Activated CD8-positive, alpha-beta memory T cell treated with anti-CD3 and anti-CD28 coated beads, Interleukin-2, amount 50 U/mL, for 1 hour (primary cell): ENCODE data around the gene TAS1R1.

Experiments
- DNase-seq: peaks from one replicate; pipeline ENCODE4 v3.0.0-alpha.2; 2020; ENCODE audit errors: extremely low read depth

The TAS1R1 gene

DNA sequence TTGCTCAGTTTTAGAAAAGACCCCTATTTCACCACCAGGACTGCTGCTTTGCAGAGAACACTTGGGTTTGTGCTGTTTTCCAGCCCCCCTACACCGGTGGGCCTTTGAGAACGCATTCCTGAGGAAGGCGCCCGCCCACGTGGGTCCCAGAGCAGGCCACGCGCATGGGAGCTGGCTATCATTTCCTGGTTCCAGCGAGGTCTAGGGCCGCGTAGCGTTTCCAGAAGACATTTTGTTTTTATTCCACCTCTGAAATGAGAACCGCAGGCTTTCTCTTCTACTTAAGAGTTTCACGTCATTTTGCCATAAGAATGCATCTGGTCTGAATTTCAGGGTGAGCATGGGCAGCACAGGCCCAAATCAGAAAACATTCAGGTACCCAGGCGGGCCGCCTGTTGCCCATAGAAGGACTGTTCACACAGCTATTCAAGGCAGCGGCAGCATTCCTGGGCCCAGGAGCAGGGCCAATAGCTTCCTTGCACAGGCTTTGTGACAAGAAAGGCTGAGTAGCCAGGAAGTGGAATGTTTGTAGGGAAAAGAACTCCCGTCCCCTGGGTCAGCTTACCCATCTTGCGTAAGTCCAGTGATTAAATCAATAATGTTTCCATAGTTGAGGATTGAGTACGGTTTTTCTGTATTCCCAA, 48.9 kb downstream of the TAS1R1 start:
- no peak for DNase-seq

DNA sequence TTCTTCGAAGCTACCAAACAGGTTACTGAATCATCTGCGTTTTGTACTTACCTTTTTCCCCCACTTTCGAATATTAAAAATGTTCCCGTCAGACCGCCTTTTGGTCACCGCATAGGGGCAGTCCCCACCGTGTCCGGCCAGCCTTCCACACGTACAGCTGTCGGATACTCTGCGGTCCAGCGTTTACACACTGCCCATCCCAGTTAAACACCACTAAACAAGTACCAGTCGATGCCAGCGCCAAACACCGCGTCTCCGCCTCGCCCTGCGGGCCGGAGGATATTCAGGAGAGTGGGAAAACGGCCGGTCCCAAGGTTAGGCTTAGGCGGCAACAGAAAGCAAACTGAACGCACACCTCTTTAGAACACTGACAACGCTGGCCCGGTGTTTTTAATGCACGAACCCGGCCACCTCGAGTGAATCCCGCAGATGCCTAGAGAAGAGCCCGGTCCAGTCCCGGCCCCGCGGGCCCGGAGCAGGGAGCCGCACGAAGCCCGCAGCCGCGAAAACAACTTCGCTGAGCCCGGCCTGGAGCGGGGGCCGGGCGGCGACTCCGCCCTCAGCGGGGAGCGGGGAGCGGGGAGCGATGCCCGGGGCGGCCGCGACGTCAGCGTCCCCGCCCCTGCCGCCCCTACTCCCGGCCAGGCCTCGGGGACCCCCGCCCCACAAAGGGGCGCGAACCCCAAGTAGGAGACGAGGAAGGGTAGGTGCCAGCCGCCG, 57.7 kb downstream of the TAS1R1 start:
- DNase-seq, result no peak

DNA sequence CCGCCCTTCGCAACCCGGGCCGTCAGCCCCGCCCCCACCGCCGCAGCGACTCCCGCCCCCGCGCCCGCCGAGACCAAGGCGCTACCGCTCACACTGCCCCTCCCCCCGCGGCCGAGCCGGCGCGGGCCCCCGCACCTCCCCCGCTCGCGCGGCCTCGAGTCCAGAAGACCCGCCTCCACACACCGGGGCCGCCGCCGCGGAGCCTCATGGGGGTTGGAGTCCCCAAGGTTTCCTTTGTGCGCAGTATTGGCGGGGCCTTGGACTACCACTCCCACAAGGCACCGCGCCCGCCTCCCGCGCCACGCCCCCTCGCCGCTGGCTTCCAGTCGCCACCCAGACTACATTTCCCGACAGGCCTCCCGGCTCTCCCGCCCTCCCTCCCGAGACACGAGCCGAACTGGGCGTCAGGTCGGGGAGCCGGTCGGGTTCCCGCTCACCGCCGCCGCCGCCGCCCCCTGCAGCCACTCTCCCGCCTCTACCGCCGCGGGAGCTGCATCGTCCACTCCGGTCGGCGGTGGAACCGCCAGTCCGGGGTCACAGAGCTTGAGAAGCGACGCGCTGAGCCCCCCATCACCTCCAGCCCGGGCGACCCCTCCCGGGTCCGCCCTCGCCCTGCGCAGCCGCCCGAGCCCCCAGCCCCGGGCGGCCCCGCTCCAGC, 58.4 kb downstream of the TAS1R1 start, which contains the start of gene PHF13:
Gene PHF13, plus strand, starts transcription at position 371 of the 658 bp plus-strand sequence. CDS start 336 bp downstream, outside the sequence.
- peak; percentile 96 for DNase-seq

DNA sequence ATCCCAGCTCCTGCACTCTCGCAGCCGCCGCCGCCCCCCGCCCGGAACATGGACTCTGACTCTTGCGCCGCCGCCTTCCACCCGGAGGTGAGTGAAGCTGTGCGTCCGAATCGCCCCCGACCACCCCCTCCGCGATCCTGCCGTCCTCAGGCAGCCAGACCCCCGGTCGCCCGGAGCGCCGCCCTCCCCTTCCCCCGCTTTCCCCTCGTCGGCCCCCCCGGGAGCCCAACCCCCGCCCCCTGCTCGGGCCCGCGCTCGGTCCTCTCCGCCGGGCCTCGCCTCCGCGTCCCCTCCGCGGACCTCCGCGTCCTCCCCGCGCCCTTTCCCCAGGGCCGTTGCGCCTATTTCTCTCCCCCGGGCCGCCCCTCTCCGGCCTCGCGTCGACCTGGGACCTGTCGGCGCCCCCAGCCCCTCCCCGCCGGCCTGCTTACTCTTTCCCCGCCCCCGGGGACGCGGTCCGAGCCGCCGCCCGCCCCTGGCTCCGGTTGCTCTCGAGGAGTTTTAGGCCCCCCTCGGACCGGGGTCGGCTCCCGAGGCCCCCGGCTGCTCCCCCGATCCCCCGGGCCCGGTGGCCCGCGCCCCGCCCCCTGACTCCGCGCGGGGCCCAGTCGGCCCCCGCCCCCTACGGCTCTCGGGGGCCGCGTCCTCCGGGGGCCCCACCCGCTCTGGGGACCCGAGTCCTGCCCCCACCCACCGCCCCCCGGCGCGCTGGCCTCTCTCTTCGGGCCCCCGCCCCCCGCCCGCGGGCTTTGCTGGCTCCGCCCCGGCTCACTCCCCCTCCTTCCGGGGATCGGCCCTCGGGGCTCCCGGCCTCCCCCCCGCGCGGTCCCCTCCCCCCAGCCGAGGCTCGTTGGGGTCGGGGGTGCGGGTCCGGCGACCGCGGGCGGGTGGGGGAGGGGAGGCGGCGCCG, 59.2 kb downstream of the TAS1R1 start:
- no peak for DNase-seq

DNA sequence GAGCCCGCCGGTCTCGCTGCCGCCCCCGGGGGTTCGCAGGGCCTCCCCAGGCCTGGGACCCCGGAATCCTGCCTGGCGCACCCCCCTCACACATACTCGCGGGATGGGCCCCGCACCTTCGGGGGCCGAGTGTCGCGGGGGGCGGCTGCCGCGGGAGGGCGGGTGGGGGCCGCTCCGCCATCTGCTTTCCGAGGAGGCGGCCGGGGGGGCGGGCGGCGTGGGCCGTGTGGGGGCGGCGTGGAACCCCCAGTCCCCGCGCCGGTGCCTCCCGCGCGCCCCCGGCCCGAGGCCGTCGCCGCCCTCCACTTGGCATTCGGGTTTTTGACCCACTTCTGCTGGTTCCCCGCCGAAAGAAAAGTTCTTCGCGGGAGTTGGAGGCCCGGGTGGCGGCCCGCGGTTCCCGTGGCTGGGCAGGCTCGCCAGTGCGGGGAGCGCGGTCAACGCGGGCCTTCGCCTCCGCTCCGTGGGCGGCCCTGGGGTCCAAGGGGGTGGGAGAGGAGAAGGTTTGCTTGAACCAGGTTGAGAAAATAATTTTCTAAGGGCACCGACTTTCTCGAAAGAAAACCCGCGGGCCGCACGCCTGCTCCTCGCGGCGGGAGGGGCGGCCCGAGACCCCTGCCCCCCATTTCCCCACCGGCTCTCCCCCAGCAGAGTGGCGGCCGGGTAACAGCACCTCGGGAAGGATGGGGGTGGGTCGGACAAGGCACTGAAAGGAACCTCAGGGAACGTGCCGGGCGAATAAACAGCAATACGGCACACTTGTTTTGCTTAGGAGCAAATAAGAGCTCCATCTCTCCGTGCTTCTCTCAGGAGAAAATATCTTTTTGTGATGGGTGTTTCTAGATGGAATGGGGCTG, 60.0 kb downstream of the TAS1R1 start:
- DNase-seq, result no peak

DNA sequence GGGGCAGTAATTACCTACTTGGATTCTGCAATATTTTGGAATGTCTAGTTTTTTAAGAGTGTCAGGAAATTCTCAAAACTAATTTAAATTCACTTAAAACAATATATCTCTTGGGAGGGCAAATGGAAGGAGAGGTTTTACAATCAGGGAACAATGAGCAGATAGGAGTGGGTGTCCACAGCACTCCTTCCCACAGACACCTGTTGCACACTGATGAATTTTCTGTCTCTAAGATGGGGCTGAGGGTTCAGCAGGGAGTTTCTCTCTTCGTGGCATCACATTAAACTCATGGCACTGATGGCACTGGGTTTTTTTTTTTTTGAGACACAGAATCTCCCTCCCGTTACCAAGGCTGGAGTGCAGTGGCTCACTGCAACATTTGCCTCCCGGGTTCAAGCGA, 63.9 kb downstream of the TAS1R1 start:
- no peak for DNase-seq

DNA sequence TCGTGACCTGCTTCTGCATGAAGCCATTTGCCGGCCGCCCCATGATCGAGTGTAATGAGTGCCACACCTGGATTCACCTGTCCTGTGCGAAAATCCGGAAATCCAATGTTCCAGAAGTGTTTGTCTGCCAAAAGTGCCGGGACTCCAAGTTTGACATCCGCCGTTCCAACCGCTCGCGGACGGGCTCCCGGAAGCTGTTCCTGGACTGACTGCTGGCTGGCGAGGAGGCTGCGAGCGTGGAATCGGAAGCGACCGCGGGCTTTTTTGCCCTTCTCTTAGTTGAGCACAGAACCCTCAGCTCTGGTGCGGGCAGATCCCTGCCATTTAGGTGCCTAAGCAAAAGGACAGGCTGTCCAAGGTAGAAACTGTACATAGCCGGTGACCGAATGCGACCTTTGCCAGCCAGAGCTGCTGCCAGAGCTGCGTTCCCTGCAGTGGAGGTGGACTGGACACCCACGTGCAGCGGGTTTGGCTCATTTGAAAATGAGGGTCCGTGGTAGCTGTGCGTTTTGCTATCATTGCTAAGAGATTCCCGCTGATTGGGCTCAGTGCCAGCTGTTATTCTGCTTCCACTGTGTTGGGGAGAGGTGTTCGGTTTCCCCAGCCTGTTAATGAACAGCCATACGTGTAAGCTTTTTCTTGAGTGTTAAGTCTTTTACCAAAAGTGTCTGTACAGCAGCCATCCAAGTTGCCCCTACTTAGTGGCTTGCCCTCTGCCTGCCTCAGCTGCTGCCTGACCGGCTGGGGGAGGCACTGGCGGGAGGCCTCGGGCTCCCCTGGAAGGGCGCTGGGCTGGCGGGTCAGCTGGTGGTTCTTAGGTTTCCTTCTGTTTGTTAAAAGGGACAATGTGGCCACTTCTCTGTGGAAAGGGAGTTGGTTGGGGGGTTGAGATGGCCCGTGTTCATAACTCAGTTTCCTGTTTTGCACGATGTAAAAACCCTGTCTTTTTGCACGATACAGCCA, 66.6 kb downstream of the TAS1R1 start:
- DNase-seq, result no peak

DNA sequence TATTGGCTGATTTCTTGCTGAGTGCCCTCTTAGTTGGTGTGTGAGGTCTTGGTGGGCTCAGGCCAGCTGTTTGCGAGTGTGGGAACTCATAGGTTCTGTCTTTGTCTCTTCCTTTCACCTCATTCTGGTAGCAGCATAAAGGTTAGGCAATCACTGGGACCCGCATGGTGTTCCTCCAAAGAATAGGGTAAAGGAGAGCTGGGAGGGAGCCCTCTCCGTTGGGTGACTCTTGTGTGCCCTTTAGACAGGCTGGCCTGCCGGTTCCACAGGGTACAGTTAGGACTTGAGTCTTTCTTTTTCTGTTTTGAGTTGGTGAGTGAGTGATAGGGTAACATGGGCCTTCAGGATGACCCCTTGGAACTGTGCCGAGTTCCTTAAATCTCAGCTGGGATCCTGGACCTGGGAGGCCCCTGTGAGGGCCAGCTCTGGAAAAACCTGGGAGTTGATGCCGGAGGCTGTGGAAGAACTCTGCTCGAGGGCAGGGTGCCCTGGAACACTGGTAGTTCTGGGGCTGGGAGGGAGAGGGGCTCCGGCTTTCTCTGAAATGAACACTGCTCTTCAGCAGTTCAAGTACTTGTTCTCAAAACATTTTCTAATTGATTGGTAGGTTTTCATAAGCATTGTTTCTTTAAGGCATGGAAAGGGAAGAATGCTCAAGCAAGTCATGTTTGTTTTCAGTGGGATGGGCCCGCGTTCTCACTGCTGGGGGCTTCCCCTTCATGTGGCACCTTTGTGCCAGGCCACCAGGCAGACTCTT, 67.5 kb downstream of the TAS1R1 start:
- no peak for DNase-seq

DNA sequence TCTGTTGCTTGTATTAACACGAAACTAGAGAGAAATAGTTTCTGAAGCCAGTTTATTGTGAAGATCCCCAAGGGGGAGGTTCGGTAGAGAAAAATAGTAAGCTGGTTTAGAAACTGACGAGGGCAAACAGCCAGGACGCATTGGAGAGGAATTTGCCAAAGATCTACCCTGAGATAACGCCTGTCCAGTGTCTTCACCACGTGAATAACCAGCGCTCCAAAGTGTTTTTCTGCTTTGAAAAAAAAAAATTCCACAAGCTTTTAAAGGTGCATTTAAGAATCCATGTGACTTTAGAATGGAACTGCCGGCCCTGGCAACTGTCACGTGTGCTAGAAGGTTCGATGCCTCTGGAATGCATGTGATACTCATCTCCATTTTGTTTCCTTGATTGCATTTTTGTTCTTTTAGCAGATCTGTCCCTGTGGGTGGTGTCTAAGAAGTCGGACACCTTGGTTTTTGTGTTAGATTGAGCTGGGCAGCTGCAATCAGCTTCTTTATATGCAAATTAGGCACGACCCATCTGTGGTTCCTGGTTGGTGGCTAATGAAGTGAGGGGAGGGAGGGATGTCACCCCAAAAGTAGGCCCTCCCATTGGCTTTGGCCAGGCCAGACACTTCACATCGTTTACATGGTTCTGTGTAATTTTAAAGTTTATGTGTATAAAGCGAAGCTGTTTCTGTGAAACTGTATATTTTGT, 68.3 kb downstream of the TAS1R1 start:
- DNase-seq, result no peak

DNA sequence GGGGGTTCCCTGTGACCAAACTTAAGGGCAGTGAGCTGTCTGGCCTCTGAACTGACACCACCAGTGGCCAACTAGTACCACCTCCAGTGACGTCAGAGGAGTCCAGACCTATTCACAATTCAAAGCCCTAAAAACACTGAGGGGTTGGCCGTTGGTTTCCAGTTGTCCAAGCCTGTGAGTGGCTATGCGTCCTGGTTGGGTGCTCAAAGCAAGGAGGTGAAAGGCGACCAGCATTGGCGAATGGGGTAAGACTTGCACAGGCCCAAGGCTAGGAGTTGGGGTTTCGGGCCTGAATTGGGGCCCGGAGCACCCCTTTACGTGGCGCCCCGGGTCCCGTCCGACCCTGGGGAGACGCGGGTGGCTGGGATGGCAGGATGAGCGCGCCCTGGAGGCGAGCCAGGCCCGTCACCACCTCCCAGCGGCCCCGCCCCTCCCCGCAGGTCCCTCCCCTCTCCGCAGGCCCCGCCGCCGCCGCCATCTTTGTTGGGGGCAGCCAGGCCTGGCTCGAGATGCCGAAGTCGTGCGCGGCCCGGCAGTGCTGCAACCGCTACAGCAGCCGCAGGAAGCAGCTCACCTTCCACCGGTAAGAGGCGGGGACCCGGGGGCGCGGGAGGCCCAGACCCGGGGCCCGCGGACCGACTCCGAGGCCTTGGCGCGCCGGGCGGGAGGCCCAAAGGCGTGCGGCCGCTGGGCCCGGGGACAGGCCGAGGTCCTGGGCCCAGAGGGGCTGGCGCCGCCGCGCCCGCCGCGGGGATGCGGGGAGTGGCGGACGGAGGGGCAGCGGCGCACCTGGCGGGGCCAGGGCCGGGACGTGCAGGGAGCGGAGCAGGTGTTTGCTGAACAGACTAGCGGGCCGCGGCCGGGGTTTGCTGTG, 69.8 kb downstream of the TAS1R1 start, which contains the start of gene THAP3:
Gene THAP3, plus strand, starts transcription at position 159 of the 874 bp plus-strand sequence. Its CDS starts 351 bp downstream, at position 510.
- DNase-seq, result peak; percentile 78

DNA sequence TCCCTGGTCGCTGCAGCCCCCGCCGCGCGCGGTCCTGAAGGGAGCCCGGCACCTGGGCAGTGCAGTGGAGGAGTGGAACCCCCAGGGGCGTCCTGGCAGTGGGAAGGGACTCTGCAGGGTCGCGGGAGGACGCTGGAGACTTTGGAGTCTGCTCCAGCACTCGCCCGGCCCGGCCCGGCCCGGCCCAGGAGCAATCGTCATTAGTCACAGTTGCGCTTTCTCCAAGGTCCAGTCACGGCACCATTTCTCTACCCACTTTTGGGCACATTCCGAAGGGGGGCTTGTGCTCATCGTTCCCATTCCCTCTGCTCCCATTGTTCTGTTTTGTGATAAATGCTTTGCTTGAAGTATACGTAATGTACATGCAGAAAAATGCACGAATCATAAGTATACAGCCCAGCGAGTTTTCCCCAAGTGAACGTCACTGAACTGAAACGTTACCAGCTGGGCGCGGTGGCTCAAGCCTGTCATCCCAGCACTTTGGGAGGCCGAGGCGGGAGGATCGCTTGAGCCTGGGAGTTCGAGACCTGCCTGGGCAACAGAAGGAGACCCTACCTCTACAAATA, 70.6 kb downstream of the TAS1R1 start:
- no peak for DNase-seq

DNA sequence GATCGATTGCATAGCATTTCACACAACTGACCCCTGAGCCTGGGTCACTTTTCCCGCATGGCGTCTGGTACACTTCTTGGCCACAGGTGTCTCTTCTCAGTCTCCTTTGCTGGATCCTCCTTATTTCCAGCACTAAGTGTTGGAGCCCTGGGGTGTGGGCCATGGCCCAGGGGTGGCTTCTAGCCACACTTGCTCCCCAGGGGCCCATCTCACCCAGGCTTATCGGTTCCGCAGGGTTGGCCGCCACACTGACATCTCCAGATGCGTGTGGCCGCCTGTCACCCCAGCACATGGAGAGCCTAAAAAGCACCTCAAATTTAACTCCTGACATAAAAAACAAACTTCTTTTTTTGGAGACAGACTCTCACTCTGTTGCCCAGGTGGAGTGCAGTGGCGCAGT, 71.9 kb downstream of the TAS1R1 start:
- no peak for DNase-seq

DNA sequence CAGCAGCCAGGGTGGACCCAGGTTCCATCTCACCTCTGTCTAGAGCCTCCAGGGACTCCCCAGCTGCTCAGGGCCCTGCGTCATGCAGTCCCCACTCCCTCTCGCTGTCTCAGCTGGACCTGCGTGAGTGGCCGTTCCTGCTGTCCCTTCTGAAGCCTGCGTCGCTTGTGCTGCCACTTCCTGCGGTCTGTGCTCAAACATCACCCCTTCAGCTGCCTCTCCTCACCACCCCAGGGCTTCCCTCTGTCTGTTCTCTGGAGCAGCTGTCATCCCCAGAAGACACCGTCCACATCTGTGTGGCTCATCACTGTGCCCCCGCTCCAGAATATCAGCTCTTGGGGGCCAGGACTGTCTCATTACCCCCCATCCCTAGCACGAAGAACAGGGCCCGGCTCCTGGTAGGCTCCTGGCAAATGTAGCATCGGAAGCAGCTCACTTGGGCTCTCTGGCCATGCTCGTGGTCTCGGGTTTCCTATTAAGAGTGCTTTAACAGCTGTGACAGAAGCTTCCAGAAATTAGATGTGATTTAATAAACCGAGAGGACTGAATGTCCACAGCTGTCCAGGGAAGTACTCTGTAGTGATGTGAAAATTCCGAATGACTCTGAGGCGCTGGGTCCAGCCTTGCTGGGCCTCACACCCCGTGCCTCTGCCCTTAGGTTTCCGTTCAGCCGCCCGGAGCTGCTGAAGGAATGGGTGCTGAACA, 72.9 kb downstream of the TAS1R1 start:
- DNase-seq, result no peak

DNA sequence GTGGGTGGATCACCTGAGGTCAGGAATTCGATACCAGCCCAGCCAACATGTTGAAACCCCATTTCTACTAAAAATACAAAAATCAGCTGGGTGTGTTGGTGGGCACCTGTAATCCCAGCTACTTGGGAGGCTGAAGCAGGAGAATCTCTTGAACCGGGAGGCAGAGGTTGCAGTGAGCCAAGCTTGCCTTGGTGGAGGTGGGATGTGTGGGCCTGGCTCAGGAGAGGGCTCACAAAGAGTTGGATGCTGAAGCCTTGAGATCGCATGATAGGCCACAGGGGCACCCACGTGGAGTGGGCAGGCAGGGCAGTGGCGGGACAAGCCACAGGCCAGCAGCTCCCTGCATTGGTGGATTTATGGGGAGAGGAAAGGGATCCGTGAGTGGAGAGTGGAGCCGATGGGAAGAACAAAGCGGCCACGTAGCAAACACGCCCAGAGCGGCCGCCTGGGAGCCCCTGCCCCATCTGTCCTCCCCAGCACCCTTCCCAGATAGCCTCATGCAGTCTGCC, 73.9 kb downstream of the TAS1R1 start:
- DNase-seq, result no peak
